K562 (cell line): Measurements from ENCODE around the gene HOXD4.

Source experiments
- CBFA2T3 ChIP-seq: fragments of 450-650 bp; IDR thresholded peaks from 2 replicates; pipeline ENCODE4 v1.6.1; 2017
- CEBPB ChIP-seq: fragments of 450-650 bp; IDR thresholded peaks from 2 replicates; pipeline ENCODE4 v1.6.1; 2016; ENCODE audit warnings: missing genetic modification characterization, missing compliant biosample characterization
- CTCF ChIP-seq, 3 experiments: IDR thresholded peaks in 2 of 3; conservative IDR thresholded peaks in 1 of 3; 2 replicates each; pipeline ENCODE4 v1.5.1; 2011 to 2012; ENCODE audit warnings: low read length in 3 of 3, mild to moderate bottlenecking in 3 of 3, control low read depth in 2 of 3, improper control_type of control experiment in 1 of 3, inconsistent platforms in 1 of 3, low read depth in 1 of 3, mixed read lengths in 1 of 3, moderate library complexity in 1 of 3; ENCODE audit not compliant: insufficient read depth in 2 of 3
- FOXK2 ChIP-seq, 2 experiments: fragments of 450-650 bp; IDR thresholded peaks in 1 of 2; conservative IDR thresholded peaks in 1 of 2; 2 replicates each; pipeline ENCODE4 v1.6.1; 2016; ENCODE audit warnings: low read depth in 2 of 2, mild to moderate bottlenecking in 1 of 2
- JUND ChIP-seq, 2 experiments: IDR thresholded peaks; 2 replicates in 1 of 2; 3 replicates in 1 of 2; pipeline ENCODE4 v1.6.1; 2011; ENCODE audit warnings: borderline replicate concordance in 2 of 2, low read depth in 2 of 2, low read length in 2 of 2, improper control_type of control experiment in 1 of 2, missing biosample characterization in 1 of 2, missing genetic modification characterization in 1 of 2, missing genetic modification reagents in 1 of 2
- NR2F6 ChIP-seq: fragments of 450-650 bp; formaldehyde crosslinking; IDR thresholded peaks from 2 replicates; pipeline ENCODE4 v1.4.0; 2020; ENCODE audit warnings: mild to moderate bottlenecking
- OTX1 ChIP-seq: fragments of 450-650 bp; formaldehyde crosslinking; IDR thresholded peaks from 2 replicates; pipeline ENCODE4 v1.4.0; 2022; ENCODE audit warnings: mild to moderate bottlenecking
- RAD21 ChIP-seq, 2 experiments: fragments of 250-450 bp in 1 of 2; fragments of 450-650 bp in 1 of 2; sonication (Bioruptor Pico) in 1 of 2; formaldehyde crosslinking in 1 of 2; IDR thresholded peaks in 1 of 2; conservative IDR thresholded peaks in 1 of 2; 2 replicates each; pipeline versions ENCODE4 v1.4.0 to v1.8.0; 2020 to 2022; ENCODE audit warnings: mild to moderate bottlenecking in 2 of 2, moderate library complexity in 1 of 2
- RCOR1 ChIP-seq, 2 experiments: IDR thresholded peaks; 2 replicates each; pipeline ENCODE4 v1.6.1; 2012; ENCODE audit warnings: low read depth in 2 of 2, low read length in 2 of 2, borderline replicate concordance in 1 of 2, improper control_type of control experiment in 1 of 2
- SP1 ChIP-seq: sonication (generic); formaldehyde crosslinking; IDR thresholded peaks from 2 replicates; pipeline ENCODE4 v1.8.1; 2022; ENCODE audit warnings: mild to moderate bottlenecking, missing genetic modification reagents
- SREBF2 ChIP-seq: sonication (generic); formaldehyde crosslinking; IDR thresholded peaks from 2 replicates; pipeline ENCODE4 v1.4.0; 2020; ENCODE audit warnings: mild to moderate bottlenecking, missing genetic modification reagents
- ZNF507 ChIP-seq: conservative IDR thresholded peaks from 2 replicates; pipeline ENCODE4 v1.6.1; 2017; ENCODE audit warnings: missing genetic modification characterization, missing compliant biosample characterization
- ZNF766 ChIP-seq: fragments of 200-800 bp; sonication (Bioruptor generic); conservative IDR thresholded peaks from 2 replicates; pipeline ENCODE4 v1.6.1; 2016; ENCODE audit warnings: missing genetic modification characterization, missing compliant biosample characterization

DNA sequence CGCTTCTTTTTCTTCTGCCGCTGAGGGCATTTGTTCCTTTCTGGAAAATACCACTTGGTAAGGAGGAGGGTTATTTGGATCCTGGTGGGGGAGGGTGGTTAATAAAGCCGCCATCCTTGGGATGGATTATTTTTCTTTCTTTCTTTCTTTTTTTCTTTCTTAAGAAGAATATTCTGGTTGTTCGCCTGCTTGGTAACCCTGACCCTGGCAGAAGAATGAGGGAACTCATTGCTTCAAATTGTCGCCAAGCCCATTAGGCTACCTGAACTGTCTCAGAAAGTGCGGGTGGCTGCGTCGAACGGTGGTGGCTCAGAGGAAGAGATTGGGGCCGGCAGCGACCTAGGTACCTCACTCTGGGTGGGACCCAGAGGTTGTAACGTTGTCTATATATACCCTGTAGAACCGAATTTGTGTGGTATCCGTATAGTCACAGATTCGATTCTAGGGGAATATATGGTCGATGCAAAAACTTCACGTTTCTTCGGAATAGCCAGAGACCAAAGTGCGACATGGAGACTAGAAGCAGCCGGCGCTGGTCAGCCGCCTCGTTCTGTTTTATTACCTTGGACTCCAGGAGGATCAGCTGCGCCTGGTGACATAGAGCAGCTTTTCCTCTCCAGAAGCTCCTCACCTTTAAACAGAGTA is 1.3 kb upstream of the HOXD4 start:
- TF ChIP-seq ZNF507 (tag) (no peak), RAD21 (CRISPR knock-in tag; conservative IDR thresholded peaks at IDR 0.05 in 1 of 2, IDR thresholded peaks at IDR 0.05 in 1 of 2) (no peak), CTCF (IDR thresholded peaks at IDR 0.05 in 2 of 3, conservative IDR thresholded peaks at IDR 0.05 in 1 of 3; ENCODE audit: insufficient read depth in 2 of 3, low read depth in 1 of 3, low read length in 3 of 3) (no peak), RCOR1 (IDR thresholded peaks at IDR 0.05; ENCODE audit: borderline replicate concordance in 1 of 2, low read depth in 2 of 2, low read length in 2 of 2) (no peak), SREBF2 (CRISPR knock-in tag) (no peak), ZNF766 (CRISPR knock-in tag) (no peak), SP1 (CRISPR knock-in tag) (no peak), JUND (IDR thresholded peaks at IDR 0.05; ENCODE audit: borderline replicate concordance, low read depth, low read length) (no peak), JUND (tag; IDR thresholded peaks at IDR 0.05; ENCODE audit: borderline replicate concordance, low read depth, low read length) (no peak), FOXK2 (conservative IDR thresholded peaks at IDR 0.05 in 1 of 2, IDR thresholded peaks at IDR 0.05 in 1 of 2; ENCODE audit: low read depth in 2 of 2) (no peak), CBFA2T3 (no peak), NR2F6 (no peak), OTX1 (CRISPR knock-in tag) (no peak), CEBPB (tag) (no peak)
